C1 segment of cervical spinal cord (tissue), 14 donors: ENCODE measurements around the gene RAB40C.
A peak's percentile ranks its signal among the peaks of the same experiment; 100 is the strongest.

Source experiments
- DNase-seq, 14 donors: peaks; one replicate each; lab custom pipeline; 2025; lab: John Stamatoyannopoulos, UW

Gene RAB40C

DNA sequence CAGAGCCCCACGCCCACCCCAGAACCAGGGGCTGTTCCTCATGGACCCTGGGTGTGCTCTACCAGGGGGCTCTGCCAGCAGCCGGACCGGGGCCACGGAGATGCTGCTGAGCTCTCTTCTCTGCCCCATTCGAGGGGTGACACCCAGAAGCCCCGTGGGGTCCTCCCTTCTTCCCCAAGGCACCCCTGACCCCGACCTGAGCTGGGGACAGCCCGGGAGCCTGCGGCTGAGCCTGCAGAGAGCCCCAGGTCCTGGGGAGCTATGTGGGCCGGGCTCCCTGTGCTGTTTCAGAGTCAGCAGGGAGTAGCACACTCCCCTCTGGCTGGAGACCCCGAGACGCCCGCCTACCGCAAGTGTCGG, 30.9 kb upstream of the RAB40C start:
- no peak for DNase-seq

DNA sequence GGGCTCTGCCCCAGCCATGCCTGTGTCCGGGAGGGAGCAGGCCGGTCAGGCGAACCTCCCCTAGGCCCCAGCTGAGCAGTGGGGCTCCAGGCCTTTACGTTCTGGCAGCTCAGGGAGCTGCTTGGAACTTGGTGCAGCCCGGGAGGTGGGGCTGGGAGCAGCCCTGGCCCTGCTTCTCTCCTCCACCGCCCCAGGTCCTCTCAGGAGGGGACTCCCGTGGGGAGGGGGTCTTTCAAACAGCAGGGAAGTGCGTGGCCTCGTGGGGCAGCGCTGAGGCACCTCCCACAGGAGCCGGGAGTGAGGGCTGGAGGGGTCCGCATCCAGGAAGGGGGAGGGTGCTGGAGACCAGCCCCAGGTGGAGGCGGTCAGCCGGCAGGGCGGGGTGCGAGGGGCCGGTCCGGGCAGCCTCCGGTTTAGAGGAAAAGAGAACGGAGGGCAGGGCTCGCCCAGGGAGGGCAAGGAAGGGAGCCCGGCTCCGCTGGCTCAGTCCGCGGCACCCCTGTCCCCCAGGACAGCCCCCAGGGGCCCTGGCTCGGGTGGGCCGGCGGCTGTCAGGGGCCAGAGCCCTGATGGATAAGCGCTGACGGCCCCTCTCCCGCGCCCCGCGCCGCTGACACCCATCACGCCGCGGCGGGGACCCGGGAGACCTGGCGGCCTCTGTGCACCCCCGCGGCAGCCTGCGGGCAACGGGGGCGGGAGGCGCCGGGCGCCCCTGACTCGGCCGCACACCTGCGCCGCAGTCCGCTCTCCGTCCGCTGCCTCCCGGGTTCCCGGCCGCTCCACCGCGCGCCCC, 30.3 kb upstream of the RAB40C start:
- peak in 1 of 14 donors; percentile 52 for DNase-seq

DNA sequence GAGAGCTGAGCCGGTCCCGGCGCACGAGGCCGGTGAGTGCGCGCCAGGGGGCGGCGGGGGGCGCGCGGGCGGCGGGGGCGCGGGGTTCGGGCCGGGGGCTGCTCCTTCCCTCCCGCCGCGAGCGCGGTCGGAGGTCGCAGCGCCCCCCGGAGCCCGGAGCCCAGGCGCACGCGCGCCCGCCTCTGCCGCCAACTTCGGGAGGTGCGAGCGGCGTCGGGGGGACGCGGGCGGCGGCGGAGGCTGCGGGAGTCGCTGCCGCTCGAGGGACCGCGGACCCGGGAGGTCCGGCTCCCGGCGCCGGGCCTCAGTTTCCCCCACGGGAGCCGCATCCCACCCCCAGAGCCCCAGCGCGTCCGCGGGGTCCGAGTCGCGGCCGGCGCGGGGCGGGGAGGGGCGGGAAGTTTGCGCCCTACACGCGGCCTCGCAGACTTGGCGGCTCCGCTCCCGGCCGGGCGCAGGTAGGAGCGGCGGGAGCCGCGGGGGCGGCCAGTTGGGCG, 29.6 kb upstream of the RAB40C start, which contains the start of gene PRR35:
PRR35 (plus strand) TSS at position 191 of the 497 bp plus-strand sequence. CDS start 2,901 bp downstream, outside the sequence.
- DNase-seq, result no peak

DNA sequence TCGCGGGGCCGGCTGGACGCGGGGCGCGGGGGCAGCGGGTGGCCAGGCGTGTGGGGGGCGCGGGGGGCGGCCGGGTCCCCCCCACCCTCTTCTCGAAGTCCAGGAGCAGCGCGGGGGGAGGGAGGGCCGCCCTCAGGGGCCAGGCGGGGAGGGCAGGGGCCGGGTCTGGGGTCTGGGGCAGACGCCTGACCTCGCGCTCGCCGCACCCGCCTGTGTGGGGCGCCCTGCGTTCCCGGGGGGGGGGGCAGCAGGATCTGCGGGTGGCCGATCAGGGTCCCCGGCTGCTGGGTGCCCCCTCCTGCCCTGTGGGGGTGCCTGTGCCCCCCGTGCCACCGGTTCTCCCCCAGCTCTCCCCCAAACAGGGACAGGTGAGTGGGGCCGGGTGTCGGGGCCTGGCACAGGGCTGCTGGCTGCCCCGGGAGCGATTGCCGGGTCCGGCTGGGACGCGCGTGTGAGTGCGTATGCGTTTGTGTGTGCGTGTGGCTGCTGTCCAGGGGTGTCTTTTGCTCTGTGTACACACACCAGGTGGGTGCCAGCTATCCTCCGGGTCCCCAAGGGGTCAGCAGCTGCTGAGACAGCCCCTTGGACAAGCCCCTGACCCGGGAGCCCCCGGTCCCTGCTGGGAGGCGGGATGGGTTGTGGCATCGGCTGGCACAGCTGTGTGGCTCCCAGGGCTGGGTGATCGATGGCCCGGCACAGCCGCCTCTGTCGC, 29.0 kb upstream of the RAB40C start:
- DNase-seq, result no peak

DNA sequence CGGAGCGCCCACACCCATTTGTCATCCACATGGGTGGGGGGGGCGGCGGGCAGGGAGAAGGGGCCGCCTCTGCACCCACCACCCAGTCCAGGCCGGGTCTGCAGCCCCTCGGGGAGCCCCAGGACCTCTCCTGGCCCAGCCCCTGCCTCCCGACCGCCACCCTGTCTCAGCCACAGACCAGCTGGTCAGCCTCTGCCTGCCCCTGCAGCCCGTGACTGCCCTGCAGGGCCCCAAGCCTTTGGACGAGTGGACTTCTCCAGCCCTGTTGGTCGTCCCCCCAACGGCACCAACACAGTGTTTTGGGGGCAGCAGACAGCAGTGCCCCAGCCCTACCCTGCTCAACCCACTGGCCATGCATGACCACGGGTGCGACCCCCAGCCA, 28.5 kb upstream of the RAB40C start:
- DNase-seq, result no peak

DNA sequence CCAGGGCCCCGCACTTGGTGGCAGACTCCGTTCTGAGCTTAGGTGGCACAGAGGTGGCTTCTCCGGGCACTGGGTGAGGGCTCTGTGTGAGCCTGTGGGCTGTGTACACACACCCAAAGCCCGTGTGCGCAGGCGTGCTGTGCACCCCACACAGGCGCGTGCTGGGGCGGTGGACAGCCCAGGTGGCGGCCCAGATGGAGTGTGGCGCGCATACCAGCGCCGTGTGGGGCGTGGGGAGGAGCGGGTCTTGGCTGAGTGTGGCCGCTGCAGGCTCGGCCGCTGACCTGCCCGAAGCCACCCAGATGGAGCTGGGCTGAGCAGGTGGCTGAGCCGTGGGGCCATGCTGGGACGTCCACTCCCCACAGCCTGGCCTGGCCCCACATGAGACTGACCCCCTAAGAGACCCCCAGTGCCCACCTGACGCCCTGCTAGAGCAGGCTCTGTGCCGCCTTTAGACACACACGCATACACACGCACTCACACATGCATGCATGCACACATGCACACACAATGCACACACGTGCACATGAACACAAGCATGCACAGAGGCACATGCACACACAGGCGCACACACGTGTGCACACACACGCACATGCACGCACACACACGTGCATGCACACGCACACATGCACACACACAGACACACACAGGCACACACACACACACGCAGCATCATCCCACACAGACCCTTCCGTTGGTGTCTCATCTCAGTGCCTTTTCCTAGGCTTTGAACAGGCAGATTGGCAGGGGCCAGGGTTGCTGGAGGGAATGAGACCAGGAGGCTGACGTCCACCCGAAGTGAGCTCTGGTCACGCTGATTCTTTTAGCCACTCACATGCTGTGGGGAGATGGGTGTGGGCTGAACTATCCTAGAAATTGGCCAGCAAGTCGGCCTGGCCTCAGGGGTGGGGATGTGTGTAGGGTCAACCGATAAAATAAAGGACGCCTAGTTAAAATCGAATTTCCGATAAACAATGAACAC, 27.6 kb upstream of the RAB40C start:
- DNase-seq, result peak in 1 of 14 donors; percentile 90

DNA sequence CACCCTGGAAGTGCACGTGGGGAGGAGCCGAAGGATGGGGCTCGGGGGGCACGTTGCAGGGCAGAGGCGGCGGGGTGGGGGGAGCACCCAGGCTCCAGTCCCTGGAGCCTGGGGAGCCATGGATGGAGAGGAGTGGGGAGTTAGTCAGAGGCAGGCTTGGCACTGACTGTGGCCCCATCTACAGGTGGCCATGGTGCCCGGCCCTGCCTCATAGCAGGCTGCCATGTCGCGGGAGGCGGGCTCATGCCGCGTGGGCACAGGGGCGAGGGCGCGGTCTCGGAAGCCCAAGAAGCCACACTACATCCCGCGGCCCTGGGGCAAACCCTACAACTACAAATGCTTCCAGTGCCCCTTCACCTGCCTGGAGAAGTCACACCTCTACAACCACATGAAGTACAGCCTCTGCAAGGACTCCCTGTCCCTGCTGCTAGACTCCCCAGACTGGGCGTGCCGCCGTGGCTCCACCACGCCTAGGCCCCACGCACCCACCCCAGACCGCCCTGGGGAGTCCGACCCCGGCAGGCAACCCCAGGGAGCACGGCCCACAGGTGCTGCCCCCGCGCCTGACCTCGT, 26.7 kb upstream of the RAB40C start:
- DNase-seq, result no peak

DNA sequence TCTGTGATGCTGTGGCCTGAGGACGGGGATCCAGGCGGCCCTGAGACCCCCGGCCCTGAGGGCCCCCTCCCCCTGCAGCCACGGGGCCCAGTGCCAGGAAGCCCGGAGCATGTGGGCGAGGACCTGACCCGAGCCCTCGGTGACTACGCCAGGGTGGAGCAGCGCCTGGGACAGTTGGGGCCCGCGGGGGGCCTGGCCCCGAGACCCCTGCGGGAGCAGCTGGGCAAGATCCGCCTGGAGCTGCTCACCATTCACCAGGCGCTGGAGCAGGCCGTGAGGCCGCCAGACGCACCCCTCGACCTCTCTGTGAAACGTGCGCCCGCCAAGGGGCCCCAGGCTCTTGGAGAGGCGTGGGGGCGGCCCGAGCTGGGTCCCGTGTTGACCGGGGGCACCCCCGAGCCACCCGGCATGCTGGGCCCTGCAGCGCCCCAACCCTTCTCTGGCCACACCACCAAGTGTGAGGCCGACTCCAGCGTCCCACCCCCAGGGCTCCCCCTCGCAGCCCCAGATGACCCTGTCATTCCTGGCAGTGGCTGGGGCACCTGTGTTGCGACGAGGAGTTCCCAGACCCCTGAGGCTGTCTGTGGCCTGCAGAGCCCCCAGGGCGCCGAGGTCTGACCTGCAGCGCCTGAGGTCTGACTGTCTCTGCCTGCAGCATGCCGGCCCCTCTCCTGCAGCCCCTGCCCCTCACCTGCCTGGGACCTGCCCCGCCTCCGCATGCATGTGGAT, 25.0 kb upstream of the RAB40C start:
- no peak for DNase-seq

DNA sequence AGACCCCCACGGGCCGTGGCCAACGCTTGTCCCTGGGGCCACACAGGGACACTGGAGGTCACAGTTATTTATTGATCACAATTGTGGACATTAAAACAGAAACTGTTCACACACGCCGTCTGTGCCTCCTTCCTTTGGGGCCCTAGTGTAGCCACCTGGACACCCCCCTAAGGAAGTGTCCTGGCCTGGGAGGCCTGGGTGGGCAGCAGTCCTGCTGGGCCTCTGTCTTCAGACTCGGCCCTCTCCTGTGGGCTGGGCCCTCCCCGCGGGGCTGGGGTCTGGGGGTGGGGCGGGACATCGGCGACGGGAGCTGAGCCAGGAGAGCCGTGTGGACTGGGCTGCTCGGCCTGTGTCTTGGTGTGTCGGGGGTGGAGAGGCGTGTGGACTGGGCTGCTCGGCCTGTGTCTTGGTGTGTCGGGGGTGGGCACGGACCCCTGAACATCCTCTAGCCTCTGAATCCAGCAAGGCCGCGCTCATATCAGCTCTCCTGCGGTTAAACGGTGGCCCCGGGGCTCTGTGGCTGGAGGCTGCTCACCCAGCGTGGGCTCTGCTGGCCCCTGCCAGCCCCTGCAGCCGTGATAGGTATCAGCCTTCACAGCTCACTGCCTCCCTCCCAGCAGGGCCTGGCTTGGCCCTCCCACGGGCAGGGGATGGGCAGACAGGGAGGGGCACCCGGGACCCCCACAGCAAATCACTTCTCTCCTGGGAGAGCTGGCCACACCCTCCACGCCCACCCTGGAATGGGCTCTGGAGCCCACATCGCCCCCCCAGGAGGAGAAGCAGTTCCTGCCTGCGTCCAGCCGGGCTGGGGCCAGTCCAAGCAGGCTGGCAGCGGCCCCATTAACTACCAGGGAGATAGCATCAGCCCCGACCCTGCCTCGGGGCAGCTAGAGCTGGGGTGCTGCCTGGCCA, 24.2 kb upstream of the RAB40C start:
- no peak for DNase-seq

DNA sequence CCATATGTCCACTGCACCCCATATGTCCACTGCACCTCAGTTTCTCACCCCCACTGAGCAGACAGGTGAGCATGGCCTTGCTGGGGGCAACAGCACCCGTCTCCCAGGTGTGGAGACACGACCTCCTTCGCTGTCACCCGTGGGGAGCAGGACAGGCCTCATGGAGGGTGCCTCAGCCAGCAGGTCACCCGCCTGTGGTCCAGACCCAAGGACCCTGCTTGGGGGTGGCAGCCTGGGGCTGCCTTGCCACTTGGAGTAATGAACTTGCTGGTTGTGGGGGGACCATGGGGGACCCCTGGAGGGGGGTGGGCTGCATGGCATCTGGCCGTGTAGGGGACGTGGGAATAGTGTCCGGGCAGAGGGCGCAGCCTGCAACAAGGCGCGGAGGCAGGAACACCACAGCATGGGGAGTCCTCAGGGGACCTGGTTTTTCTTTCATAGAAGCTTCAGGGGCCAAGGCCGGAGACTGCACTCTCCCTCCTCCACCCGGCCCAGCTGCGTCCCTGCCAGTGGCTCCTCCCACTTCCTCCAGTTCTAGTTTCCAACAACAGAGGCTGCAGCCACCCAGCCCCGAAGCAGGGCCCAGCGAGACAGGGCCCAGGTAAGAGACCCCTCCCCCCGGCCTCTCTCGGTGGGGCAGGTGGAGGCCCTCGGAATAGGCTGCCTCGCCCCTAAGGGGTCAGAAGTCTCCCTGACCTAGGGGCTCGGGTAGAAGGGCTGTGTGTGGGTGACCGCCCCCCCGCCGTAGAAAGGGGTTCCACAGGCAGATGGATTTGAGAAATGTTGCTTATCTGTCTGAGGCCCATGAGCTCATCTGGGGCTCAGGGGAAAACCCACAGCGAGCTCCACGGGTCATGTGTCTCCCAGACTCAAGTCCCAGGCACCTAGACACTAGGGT, 23.1 kb upstream of the RAB40C start, which contains the start of gene NHLRC4:
NHLRC4 (plus strand) TSS at position 531 of the 898 bp plus-strand sequence. CDS start 1,043 bp downstream, outside the sequence.
- DNase-seq, result peak in 1 of 14 donors; percentile 23

DNA sequence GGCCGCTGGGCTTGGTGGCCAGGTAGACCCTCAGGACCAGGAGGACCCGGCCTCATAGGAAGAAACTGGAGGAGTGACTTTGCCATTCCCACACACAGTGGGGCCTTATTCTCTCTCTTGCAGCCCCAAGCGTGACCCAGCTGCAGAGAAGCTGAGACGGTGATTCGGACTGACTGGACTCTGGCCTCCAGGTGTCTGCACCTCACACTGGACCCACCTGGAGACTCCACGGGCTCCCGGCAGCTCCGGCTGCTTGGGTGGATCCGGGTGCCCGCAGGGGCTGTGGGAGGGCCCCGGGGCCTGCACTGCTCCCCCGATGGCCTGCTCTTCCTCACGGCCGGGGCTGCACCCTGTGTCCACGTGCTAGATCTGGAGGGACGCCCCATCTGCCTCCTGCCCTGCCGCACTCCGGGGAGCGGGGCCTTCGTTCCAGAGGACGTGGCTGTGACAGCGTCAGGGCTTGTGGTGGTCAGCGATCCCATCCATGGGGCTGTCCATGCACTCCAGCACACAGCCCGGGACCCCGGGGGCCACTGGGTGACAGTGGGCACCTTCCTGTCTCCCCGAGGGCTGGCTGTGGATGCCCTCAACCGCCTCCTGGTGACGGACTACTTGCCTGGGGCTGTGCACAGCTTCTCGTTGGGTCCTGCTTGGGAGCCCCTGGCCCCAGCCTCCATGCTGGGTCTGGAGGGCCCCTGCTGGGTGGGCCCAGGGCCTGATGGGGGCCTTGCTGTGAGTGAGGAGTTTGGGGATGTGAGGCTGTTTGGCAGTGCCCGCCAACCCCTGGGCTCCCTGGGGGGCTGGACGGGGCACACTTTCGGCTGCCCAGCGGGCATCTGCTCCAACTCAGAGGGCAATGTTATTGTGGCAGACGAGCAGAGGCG, 22.3 kb upstream of the RAB40C start:
- DNase-seq, result no peak

DNA sequence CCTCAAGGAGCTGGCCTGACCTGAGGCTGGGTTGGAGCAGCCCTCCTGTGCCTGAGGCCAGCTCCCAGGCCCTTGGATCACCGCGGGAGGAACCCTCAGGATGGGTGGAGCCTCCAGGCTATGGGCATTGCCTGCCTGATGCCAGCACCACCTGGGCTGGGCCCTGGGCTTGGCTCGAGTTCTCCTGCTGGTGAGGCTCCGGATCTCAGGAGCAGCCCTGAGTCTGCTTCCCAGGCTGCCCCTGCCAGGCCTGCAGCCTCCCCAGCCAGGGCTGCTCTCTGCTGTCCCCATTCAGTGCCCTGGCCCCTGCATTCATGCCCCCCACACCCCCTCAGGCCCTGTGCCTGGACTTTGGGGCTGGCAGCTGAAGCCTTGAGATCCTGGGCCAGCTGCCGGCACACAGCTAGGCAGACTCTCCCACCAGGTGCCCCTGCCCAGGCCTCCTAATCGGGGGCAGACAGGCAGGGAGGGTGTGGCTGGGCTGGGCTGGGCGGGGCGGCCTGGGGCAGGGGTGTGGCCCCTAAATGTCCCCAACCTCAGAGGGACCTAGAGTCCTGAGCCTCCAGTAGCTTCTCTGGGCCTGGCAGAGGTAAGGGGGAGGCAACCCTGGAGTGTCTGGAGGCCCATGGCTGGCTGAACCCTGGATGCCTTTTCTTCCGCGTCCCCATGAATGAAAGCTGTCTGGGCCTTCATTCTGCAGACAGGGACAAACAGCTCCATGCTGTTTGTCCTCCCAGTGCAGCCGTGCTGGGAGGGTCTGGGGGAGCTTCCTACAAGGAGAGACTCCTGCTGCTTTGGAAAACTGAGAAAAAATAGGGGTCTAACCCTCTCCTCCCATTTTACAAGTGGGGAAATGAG, 21.2 kb upstream of the RAB40C start:
- DNase-seq, result peak in 1 of 14 donors; percentile 38

DNA sequence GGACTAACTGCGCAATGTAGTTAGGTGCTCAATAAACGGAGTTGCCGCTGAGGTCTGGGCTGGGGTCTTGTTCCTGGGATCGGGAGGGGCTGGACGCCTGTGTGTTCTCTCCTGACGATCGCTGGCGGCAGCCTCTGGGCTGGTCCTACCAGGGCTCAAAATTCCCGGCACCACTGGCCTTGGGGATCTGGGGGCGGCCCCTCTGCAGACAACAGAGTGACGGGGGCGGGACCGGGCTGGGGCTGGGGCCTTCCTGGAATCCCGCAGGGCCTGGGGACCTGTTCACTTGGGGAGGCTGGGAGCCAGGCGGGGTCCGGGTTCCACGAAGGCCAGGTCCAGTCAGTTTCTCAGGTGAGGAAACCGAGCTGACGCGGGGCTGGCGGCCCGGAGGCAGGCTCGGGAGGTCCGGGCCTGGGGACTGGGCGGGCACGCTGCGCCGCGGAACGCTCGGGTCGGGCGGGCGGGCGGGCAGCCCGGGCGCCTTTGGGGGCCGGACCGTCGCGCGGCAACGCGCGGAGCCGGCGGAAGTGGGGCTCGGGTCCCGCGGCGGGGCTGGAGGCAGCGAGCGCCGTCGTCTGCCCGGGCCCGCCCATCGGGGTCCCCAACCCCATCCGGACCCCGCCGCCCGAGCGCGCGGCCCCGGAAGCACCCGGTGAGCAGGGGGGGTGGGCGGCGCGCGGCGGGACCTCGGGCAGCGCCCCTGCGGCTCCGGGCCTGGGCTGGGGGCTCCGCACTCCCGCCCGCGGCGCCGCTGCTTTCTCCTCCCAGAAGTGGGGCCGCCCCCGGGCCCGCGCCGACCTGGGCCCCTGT, 20.2 kb upstream of the RAB40C start, which contains the start of gene PIGQ:
PIGQ (plus strand) TSS at position 524 of the 810 bp plus-strand sequence. CDS start 4,107 bp downstream, outside the sequence.
- DNase-seq, result peak in 12 of 14 donors; percentile 10 to 85 (median 46)

DNA sequence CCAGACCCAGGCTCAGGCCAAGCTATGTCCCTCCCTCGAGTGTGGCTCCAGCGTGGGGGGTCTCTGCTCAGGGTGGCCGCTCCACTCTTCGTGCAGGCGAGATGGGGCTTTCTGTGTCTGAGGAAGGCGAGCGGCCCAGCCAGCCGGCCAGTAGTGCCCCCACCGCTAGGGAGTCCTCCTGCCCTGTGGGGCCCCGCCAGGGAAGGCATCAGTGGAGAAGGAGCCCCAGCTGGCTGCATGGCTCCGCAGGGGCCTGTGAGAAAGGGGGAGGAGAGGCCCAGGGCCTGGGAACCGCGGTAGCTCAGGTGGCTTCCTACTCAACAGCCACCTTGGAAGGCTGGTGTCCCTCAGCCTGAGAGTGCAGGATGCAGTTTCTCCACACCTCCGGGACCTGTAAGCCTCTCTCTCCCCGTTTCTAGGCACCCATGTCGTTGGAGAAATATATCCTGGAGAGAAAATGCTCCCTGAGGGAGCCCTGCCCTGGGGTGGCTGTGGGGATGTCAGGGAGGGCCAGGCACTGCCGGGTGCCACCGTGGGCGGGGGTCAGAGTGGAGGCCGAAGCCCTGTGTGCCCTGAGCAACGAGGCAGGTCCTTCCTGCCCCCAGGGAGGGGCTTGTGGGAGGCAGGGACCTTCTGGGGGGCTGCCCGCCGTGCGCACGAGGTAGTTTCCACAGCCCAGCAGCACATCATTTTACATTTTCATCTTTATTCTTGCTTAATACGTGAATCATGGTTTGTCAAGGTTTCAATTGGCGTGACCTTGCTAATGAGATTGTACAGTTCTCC, 16.8 kb upstream of the RAB40C start:
- no peak for DNase-seq
